Activated CD4-positive, alpha-beta T cell treated with anti-CD3 and anti-CD28 coated beads, Interleukin-2, amount 50 U/mL, for 24 hours (primary cell): ENCODE data around the gene KRTAP10-5.
"Not testable (repeated sequence)": the region's sequence is repeated elsewhere in the genome, so short reads cannot be mapped to it uniquely, and the experiment has no call there.

Experiments
- DNase-seq, 2 donors: peaks; one replicate each; pipeline ENCODE4 v3.0.0-alpha.2; 2020; ENCODE audit warnings: low read depth in 1 of 2, low spot score in 1 of 2

The KRTAP10-5 gene

DNA sequence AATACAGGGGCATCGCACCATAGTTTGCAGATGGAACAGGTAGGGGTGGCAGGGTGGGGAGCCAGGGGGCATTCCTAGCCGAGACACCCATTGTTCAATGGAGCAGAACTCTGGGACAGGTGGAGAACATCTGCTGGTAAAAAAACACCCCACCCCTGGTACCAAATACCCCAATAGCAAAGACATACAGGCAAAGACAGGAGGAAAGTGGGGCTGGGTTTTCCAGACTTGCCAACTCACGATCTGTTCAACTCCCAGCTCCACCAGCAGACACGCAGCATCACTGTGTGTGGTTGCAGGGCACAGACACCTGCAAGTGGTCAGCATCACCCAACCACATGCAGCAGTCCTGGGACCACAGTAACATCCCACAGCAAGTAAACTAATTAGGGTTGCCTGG lies 31.1 kb upstream of the KRTAP10-5 start:
- DNase-seq, result no peak

DNA sequence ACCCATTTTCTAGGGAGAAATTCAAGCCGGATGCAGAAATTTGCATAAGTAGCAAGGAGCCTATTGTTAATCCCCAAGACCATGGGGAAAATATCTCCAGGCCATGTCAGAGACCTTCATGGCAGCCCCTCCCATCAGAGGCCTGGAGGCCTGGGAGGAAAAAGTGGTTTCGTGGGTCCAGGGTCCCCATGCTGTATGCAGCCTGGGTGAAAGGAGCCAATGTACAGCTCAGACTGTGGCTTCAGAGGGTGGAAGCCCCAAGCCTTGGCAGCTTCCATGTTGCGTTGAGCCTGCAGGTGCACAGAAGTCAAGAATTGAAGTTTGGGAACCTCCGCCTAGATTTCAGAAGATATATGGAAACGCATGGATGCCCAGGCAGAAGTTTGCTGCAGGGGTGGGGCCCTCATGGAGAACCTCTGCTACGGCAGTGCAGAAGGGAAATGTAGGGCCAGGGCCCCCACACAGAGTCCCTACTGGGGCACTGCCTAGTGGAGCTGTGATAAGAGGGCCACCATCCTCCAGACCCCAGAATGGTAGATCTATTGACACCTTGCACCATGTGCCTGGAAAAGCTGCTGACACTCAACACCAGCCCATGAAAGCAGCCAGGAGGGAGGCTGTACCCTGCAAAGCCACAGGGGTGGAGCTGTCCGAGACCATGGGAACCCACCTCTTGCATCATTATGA lies 29.9 kb upstream of the KRTAP10-5 start:
- not testable (repeated sequence) for DNase-seq

DNA sequence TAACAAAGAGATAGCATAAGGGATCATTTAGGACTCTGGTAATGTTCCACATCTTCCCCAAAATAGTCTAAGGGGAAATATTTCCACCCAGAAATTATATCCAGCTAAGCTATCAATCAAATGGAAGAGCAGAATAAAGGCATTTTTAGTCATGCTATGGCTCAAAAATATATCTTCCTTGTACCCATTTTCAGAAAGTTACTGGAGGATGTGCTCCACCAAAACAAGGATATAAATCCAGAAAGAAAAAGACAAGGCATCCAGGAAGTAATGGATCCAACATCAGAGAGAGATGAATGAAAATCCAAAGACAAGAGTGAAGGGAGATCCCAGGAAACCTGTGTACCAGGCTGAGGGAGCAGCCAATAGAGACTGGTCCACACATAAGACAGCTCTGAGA lies 28.8 kb upstream of the KRTAP10-5 start:
- no peak for DNase-seq

DNA sequence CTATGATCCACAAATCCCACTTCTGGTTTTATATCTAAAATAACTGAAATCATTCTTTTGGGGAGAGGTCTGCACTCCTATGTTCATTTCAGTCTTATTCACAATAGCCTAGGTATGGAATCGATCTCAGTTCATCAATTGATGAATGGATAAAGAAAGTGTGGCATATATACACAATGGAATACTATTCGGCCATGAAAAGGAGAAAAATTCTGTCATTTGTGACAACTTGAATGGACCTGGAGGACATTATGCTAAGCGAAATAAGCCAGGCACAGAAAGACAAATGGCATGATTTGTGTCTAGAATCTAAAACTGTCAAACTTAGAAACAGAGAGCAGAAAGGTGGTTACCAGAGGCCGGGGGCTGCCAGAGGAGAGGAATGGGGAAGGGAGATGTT lies 26.1 kb upstream of the KRTAP10-5 start:
- no peak for DNase-seq

DNA sequence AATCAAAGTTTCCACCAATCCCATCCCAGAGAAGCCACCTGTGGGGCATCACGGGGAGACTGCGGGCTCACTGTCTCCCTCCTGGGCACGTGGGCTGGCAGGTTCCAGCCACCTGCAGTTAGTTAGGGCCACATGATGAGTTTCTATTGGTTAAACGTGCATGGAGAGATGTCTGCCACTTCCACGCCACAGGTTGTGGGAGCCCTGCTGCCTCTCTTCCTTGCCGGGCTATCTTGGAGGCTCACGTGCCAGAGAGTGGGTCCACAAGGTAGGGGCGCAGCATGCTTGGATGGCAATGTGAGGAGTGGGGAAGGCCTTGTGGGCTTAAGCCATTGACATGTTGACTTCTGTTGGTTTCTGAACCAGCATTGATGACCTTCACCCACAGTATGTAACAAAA lies 23.5 kb upstream of the KRTAP10-5 start:
- DNase-seq, result no peak

DNA sequence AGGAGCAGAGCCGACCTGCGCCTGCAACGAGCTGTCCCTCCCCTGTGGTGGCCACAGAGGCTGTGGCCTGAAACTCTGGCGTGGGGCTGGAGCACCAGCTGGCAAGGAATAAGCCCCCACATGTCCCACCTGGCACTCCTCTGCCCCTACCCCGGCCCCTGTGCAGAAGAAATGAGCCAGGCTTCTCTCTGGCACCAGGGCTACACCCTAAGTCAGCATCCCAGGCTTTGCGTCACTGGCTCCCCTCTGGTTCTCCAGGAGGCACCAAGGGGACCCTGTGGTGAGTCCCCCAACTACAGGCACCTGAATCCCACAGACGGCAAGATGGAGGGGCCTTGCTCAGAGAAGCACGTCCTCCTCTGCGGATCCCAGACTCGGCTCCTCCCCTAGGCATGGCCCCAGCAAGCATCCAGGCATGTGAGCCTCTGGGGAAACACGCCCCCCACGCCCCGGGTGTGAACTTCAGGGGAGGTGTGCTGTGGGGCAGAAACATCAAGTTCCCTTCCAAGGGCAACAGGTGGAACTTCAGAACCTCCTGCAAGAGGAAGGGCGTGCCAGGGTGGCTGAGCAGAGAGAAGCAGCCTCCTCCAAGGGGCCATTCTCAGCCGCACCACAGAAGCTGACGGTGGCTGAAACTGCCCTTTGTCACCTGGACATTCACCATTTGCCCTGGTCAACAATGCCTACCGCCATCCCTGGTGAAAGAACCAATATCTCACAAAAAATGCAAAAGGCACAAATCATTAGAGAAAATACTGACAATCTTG lies 22.9 kb upstream of the KRTAP10-5 start:
- no peak for DNase-seq

DNA sequence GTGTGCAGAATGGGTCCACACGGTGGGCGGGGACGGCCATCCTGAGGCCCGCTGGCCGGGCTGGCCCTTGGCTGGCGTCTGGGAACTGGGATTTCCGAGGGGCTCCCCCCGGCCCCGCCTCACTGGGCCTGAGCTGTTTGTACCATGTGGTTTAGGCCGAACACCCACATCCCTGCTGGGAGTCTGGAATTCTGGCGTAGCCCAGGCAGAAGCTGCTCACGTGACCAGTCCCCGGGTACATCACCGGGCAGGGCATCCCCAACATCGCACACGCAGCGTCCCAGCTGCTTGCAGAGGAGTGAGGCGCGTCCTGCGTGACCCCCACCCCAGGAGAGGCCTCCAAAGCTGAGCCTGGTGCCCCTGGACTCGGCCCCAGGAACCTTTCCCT lies 22.1 kb upstream of the KRTAP10-5 start:
- no peak for DNase-seq

DNA sequence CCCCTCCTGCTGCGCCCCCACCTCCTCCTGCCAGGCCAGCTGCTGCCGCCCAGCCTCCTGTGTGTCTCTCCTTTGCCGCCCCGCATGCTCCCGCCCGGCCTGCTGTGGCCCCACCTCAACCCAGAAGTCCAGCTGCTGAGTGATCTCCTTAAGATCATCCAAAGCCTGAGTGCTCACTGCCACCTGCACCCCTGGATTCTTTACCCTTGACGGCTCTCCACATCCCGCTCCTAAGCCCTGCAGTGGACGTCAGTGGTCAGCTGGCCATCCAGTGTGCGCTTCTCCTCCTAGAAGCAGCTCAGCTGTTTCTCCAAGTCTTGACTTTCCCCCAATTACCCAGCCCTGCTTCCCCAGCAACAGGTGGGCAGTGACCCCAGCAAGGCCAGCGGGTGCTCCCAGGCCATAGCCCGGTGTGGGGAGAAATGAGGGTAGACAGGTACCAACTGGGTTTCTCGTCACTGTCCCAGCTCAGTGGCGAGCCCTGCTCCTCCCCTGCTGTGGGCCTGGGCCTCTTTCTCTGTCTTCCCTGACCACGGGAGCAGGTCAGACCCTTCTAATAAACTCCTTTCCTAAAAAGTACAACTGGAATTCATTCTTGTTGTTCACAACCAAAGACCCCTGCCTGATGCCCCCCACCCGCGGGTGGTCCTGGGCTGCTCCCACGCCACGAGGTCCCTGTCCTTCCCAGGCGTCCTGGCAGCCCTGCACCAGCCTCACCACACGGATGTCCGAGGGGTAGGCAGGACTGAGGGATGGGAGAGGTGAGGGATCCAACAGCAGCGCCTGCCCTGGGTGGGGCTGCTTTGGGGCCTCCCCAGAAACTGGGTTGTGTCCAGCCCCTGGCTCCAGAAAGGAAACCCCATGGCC lies 21.4 kb upstream of the KRTAP10-5 start:
- no peak for DNase-seq

DNA sequence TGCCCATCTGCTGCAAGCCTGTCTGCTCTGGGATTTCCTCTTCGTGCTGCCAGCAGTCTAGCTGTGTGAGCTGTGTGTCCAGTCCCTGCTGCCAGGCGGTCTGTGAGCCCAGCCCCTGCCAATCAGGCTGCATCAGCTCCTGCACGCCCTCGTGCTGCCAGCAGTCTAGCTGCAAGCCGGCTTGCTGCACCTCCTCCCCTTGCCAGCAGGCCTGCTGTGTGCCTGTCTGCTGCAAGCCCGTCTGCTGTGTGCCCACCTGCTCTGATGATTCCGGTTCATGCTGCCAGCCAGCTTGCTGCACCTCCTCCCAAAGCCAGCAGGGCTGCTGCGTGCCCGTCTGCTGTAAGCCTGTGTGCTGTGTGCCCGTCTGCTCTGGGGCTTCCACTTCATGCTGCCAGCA lies 20.7 kb upstream of the KRTAP10-5 start:
- DNase-seq, result not testable (repeated sequence)

DNA sequence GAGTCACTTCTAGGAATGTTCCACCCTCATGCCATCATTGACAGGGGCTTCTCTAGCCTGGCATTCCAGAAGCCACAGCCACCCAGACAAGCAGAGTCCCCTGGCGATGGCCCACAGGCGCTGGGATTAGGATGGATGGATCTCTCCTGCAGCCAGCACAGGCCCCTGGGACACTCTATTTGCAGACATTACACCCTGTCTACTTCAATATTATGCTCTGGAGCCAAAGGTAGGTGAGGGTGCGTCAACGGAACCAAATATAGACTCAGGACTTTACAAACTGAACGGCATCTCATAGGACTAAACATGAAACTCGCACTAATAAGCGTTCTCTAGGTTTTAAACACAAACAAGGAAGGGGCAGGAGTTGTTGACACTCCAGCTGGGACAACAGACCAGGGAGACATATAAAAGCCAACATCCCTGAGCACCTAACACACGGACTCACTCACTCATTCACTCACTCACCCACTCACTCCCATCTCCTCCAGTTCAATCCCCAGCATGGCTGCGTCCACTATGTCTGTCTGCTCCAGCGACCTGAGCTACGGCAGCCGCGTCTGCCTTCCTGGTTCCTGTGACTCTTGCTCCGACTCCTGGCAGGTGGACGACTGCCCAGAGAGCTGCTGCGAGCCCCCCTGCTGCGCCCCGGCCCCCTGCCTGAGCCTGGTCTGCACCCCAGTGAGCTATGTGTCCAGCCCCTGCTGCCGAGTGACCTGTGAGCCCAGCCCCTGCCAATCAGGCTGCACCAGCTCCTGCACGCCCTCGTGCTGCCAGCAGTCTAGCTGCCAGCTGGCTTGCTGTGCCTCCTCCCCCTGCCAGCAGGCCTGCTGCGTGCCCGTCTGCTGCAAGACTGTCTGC lies 19.9 kb upstream of the KRTAP10-5 start, which contains the start of gene KRTAP10-7:
Gene KRTAP10-7, plus strand, starts transcription at position 480 of the 861 bp plus-strand sequence. Its CDS starts 25 bp downstream, at position 505.
- not testable (repeated sequence) for DNase-seq

DNA sequence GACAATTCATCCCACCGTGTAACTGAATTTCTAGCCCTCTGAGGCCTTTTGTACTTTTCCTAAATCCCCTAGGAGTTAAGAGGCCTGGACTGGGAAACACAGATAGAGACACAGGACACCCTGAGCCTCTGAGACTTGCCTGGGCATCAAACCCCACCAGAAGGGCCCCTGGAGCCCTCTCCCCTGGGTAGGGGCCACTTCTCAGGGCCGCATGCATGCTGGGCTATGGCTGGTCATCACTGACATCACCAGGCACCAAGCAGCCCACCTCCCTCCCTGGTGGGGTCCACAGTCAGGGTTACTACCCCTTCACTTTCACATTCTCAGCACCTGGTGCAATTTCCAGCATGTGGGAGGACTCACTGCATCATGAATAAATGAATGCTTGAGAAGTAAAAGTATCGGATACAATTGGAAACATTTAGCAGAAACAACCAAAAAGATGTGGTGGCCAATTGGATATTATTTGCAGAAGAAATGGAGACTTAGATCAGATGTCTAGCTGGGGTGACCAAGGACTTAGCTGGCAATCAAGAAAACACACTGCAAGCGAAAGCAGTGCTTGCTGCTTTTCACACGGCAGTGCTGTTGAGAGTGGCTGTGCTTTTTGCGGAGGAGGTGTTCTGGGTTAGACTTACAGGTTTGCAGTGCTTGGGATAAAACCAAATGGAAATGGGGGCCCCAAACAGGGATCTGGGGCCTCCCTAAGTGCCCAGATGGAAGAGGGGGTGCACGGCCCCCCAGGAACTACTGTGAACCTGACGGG lies 19.0 kb upstream of the KRTAP10-5 start:
- DNase-seq, result no peak

DNA sequence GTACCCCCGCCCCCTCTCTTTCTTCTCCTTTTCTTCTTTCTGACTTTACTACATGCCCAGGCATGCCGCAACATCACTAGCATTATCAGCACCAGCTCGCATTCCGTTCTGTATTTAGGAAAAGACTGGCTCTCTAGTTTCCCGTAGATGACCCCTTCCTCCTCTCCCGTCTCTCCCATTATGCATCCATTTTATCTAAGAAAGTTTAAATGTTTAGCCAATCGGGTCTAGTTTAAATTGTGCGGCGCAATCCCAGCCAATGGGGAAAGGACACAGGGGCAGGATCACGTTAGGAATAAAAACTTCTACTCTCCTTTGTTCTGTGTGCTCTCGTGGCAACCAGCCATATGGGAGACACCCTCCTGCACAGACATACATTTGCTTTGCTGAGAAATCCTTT lies 17.7 kb upstream of the KRTAP10-5 start:
- DNase-seq, result no peak

DNA sequence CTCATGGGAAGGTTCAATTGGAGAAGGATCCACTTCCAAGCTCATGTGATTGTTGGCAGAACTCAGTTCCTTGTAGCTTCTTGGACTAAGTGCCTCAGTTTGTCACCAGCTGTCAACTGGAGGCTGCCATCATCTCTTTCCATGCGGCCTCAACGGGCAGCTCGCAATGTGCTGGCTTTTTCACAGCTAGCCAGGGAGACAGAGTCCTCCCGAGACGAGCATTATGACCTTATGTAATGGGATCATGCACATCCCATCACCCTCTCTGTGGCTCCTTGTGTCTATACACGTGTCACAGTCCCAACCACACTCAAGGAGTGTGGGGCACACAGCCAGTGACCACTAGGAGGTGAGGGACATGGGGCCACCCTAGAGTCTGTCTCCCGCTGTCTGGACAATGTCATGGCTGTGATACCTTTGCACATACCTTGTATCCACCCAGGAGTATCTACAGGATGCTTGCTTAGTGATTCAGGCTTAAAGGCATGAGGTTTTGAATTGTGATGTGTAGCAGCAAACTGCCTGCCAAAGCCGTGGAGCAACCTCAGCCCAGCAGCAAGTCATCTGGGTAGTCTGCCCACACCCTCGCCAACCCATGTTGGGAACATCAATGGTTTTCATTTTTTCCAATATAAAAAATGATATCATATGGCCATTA lies 15.8 kb upstream of the KRTAP10-5 start:
- DNase-seq, result no peak

DNA sequence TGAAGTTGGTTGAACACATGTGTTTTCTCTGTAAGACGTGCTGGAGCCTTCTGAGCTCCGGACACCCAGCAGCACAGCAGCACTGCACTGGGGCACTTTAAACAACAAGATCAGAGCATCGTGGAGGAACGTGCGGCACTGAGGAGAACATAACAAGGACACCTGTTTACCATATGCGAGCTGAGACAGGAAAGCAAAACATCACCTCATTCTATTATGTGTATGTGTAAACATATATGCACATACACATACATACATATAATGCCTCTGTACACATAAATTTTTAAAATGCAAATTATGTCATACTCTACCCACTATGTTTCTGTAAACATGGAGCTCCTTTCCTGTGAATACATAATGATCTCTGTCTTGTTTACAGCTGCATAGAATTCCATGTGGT lies 15.1 kb upstream of the KRTAP10-5 start:
- no peak for DNase-seq

DNA sequence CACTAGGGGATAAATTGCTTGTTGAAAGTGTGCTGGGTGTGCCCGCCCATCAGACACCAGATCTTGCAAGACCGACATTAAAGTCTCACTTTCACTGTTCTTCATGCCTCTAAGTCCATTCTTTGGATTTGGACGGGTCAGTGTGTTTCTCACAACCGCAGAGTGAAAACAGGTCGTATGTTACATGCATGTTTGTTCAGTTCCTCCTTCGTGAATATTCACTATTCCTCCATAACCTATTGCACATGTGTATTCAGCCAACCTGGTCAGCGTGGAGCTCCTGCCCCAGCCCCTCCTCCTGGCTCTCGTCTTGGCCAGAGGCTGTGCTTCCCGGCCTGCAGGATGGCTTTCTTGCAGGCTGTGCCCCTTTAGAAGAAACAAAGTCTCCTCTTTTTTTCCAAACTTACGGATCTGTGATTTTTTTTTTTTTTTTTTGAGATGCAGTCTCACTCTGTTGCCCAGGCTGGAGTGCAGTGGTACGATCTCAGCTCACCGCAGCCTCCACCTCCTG lies 14.1 kb upstream of the KRTAP10-5 start:
- no peak for DNase-seq

DNA sequence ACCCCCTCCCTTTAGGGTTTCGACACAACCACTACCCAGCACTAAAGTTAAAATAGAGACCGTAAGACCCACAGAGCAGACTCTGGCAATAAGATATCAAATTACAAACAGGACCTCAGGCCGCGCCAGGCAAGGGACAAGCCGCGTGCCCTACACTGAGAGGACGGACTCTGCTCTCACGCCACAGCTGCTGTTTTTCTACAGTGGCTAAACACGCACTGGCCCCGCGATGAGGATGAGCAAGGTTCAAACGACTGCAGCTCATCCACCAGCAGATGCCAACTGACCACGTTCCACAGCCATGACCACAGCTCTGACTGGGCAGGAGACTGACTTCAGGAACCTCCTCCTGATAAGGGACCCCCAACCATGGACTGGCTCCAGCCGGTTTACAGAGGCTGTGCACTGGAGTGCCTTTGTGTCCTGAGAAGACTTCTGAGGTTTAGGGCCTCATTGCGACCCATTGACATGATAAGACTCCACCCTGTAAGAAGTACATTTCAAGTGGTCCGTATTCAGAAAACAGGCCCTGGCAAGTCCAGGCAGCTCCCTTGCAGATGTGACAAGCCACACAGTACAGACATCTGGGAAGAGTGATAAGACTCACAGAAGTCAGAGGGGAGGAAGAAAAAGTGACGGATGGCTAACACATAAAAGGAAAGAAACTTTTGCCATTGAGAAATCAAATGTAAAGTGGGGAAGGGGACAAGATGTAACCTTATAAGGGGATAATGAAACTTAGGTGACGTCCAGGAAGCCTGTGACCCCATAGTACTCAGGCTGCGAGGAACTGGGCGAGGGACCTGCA lies 13.4 kb upstream of the KRTAP10-5 start:
- DNase-seq, result no peak

DNA sequence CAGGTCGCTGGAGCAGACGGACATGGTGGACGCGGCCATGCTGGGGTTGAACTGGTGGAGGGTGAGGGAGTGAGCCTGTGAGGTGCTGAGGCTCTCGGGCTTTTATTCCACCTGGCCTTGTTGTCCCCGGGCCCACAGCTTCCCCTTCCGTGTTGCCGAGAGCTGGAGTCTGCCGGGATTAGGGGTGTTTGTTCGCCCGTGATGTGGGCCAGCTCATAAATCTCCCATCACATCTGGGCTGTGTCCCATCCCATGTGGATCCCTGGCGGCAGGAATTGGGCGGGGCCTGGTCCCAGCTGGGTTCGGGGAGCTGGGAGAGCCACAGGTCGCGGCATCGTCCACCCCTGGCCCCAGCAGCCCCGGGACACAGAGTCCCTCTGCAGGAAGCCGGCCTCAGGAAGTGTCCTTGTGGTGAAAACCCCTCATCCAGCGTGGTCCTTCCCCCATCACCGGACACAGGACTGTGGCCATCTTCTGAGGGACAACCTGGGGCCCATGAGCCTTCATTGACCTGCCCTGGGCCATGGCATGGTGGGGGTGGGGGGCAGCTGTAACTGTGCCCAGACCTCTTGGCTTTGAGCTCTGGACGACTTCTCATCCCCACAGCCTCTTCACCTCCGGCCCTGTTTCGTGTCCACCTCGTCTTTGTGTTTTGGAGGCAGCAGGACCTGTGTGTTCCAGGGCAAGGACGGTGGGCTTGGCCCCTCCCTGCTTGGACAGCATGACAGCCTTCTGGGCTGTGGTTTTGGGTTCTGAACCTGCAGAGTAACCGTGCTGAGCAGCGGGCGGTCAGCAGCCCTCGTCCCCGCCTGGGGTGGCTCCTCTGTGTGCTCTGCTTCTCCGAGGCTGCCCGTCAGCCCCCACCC lies 12.3 kb upstream of the KRTAP10-5 start, which contains the start of gene KRTAP10-6:
Gene KRTAP10-6, minus strand, starts transcription at position 60 of the 866 bp plus-strand sequence. Its CDS starts 21 bp downstream, at position 39.
- DNase-seq, result no peak
